NCI-H2196 treated with DMSO at 0.1 percent for 48 hours (cell line): ENCODE results near the gene WFIKKN2.

Experiments used
- DNase-seq: peaks from one replicate; lab custom pipeline; 2025; ENCODE audit not compliant: unreplicated experiment; lab: John Stamatoyannopoulos, UW

WFIKKN2 gene

GRCh38 chr17:50808413-50808812 lies 27.0 kb upstream of the WFIKKN2 start:
- no peak for DNase-seq

DNA sequence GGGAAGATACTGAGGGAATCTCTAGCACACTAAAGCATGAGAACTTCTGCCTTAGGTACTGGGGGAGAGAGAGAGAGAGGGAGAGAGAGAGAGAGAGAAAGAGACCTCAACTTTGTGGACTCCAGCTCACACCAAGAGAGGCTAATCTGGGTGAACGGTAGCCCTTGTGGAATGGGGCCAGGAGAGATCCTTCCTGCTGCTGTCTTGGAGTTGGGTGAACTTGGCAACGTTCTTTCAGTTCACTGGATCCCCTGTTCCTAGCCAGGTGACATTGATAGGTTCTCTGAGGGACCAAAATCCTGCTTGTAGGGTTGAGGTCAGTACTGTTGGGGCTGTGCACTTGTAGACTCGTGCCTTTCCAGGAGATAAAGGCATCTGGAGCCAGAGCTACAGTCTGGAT lies 26.5 kb upstream of the WFIKKN2 start:
- no peak for DNase-seq

DNA sequence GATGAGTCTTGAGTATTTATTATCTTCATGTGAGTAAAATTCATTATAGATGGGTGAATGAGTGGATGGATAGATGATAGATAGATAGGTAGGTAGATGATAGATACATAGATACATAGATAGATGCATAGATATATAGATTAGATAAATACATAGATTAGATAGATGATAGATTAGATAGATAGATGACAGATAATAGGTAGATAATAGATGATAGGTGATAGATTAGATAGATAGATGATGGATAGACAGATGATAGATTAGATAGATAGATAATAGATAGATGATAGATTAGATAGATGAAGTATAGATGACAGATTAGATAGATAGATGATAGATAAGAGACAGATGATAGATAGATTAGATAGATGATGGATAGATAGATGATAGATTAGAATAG lies 21.8 kb upstream of the WFIKKN2 start:
- DNase-seq = no peak

DNA sequence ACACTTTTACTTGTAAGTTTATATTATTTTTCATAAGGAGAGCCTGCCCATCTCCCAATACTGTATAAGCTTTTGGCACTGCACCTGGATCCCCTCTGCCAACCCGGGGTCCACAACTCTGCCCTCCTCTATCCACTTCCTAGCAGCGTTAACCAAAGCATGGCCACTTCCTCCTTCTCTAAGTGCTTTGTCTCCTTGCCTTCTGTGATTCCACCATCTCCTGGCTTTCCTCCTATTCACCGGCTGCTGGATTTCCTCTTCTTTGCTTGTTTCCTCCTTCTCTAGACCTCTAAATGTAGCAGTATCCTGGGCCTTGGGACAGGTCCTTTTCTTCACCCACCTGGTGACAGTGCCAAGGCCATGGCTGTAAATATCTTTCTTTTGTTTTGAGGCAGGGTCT lies 20.0 kb upstream of the WFIKKN2 start:
- no peak for DNase-seq

DNA sequence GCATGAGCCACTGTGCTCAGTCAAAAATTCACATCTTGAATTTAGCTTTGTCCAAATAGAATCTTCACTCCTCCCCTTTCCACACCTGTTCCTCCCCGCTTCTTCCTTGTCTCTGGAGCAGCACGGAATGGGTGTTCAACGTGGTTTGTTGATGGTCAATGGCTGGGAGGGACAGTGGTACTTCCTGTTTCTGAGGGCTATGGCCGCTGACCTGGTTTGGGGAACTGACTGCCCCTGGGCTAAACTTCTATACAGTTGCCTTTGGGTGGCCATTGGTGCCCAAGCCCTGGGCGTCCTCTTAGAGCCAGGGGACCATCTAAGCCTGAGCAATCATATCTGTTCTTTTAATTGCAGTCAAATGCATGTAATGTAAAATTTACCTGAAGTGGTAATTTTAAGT lies 19.1 kb upstream of the WFIKKN2 start:
- DNase-seq = no peak

- no peak for DNase-seq
Observed at GRCh38 chr17:50816771-50817751, 18.3 kb upstream of the WFIKKN2 start.

DNA sequence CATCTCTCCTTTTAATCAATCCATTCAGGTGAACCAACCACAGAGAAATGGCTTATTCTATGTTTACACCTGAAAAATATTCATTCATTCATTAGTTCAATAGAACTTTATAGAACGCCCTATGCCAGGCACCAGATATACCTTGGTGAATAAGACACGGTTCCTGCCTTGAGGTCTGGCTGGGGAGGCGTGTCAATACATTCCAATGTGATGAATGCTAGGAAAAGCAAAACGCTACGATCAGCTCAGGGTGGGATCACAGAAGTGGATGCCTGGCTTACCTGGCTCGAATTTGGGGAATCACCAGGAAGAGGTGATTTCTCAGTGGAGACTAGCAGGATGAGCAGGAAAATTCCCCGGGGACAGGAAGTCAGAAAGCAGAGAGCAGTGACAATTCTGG lies 17.5 kb upstream of the WFIKKN2 start:
- no peak for DNase-seq

DNA sequence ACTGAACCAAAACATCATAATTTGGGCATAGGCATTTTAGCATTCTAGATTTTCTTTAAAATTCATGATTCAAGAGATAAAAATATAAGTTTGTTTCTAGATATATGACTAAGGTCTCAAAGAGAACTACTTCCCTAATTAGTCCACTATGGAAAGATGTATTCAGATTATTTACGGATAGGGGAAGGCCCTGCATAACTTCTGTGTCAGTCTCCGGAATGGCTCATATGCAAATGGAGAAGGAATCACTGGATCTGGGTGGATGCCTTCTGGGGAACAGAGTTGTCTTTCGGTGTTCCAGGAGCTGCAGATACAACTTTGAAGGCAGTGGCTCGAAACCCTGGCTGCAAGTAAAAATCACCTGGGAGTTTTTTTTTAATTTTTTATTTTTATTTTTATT lies 17.1 kb upstream of the WFIKKN2 start:
- DNase-seq = no peak

GRCh38 chr17:50818921-50819657 lies 16.3 kb upstream of the WFIKKN2 start:
- no peak for DNase-seq

DNA sequence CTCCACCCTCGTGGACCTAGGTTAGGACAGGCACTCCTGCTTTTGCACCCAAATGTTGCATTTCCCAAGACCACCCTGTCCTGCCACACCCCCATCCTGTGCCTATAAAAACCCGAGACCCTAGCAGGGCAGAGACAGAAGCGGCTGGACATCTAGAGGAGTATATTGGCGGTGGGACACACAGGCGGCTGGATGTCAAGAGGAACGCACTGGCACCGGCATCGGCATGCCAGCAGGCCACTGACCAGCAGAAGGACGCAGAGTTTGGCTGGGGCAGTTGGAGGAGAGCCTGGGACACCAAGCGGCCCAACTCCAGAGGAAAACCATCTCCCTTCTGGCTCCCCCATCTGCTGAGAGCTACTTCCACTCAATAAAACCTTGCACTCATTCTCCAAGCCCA lies 14.7 kb upstream of the WFIKKN2 start:
- no peak for DNase-seq

GRCh38 chr17:50822550-50822949 lies 12.8 kb upstream of the WFIKKN2 start:
- no peak for DNase-seq

- DNase-seq = no peak
Observed at GRCh38 chr17:50824429-50824828, 11.0 kb upstream of the WFIKKN2 start.

- DNase-seq = no peak
Observed at GRCh38 chr17:50825188-50825587, 10.2 kb upstream of the WFIKKN2 start.

- DNase-seq = no peak
Observed at GRCh38 chr17:50828508-50829170, 6.7 kb upstream of the WFIKKN2 start.

DNA sequence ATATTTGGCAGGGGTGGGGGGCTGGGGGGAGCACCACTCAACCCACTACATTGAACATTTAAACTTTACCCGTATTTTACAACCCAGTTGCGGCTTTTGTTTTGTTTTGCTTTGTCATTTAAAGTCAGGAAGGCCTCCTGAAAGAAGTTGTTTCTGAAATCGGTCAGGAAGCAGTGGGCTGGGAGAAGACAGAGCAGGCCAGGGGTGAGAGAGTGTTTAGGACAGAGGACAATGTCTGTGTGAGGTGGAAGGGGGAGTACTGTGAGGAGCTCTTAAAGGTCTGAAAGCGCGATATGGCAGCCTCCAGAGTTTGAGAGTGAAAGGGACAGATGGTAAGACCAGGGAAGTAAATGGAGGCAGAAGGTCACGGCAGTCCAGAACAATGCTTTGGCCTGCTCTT lies 6.1 kb upstream of the WFIKKN2 start:
- DNase-seq = no peak

GRCh38 chr17:50830352-50830751 lies 5.0 kb upstream of the WFIKKN2 start:
- no peak for DNase-seq

- DNase-seq = no peak
Observed at GRCh38 chr17:50830994-50831393, 4.4 kb upstream of the WFIKKN2 start.

DNA sequence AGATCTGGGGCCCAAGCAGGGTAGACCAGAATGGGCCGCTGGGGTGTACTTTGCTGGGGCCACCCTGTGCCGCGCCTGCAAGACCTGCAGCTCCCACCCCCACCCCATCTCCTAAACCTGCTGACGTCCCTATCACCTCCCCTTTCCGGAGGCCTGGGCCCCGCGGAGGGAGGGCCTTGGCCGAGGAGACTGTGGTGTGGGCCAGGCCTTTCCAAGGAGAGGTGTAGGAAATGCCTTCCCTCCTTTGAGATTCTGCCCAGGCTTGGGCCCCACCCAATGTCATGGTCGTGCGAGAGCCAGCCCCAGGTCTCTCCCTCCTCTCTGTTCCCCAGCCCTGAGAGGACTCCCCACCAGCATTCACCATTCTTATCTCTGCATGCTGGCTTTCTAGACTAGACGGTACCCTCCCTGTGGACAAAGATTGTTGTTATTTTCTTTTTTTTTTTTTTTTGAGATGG lies 3.9 kb upstream of the WFIKKN2 start:
- DNase-seq = no peak

- no peak for DNase-seq
Observed at GRCh38 chr17:50832267-50832863, 3.0 kb upstream of the WFIKKN2 start.

- no peak for DNase-seq
Observed at GRCh38 chr17:50832864-50833381, 2.5 kb upstream of the WFIKKN2 start.
